Measurements from ENCODE around the gene PDCD2L.
A peak's percentile ranks its signal among the peaks of the same experiment; 100 is the strongest.

- TF ChIP-seq POLR2AphosphoS5 (IDR thresholded peaks at IDR 0.05) (no peak), CTCF (IDR thresholded peaks at IDR 0.05) (peak; percentile 41 to 62 (median 55)), POLR2A (IDR thresholded peaks at IDR 0.05; ENCODE audit: low read depth) (no peak), EP300 (IDR thresholded peaks at IDR 0.05) (no peak)
Observed at GRCh38 chr19:34430738-34431625, 26.8 kb downstream of the PDCD2L start.

All from esophagus muscularis mucosa (tissue), 4 donors.